HG02852 (cell line): ENCODE data around the gene SEC24C.

Experiments
- ATAC-seq: cut with Tn5 transposase; IDR thresholded peaks from one replicate; pipeline ENCODE4 v1.9.1; 2021; ENCODE audit warnings: mild to moderate bottlenecking, moderate library complexity; ENCODE audit not compliant: unreplicated experiment

The SEC24C gene

GRCh38 chr10:73809061-73809818 lies 65.1 kb downstream of the SEC24C start:
- no peak for ATAC-seq

GRCh38 chr10:73810358-73810734 lies 66.2 kb downstream of the SEC24C start:
- ATAC-seq: no peak

DNA sequence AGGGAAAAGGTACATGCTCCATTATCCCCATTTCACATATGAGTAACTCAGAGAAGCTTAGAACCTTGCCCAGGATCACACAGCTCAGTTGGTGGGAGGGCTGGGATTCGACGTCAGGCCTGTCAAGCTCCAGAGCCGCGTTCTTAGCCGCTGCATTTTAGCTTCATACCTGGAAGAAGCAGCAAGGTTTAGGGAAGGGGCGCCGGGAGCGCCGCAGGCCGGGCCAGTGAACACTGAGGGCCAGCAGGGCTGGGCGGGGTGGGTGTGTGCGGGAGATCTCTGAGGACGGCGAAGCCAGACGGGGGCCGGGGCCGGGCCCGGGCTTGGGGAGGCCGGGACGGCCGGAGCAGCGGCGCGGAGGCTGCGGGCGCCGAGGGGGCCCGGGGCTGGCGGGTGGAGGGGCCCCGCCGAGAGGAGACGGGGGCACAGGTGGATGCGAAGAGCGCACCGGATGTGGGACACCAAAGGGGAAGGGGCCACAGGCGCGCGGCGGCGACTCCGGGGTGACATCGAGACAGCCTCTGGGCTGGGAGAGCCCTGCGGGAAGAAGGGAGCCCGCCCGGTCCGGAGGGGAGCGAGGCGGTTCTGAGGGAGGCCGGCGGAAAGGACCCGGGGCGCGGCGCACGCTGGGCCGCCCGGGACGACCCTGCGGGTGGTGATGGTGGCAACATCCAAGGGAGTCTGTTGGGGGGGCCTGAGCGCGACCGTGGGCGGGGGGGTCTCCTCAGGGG lies 66.7 kb downstream of the SEC24C start:
- peak; percentile 32 for ATAC-seq

DNA sequence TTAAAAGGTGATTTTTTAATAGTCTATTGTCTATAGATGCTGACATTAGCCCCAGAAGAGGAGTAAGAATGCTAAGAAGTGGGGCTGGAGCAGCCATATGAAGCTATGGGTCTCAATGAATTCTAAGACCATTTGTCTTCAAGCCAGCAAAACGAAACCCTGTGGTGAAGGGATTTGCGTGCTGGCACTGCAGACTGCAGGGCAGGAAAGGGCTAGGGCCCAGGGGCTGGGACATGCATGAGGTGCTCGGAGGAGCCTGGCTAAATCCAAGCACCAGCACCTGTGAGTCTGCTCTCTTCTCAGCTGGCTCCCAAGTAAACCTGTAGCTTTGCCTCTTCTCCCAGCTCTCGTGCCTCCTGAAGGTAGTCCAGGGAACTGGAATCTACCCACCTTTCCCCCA lies 68.5 kb downstream of the SEC24C start:
- no peak for ATAC-seq

DNA sequence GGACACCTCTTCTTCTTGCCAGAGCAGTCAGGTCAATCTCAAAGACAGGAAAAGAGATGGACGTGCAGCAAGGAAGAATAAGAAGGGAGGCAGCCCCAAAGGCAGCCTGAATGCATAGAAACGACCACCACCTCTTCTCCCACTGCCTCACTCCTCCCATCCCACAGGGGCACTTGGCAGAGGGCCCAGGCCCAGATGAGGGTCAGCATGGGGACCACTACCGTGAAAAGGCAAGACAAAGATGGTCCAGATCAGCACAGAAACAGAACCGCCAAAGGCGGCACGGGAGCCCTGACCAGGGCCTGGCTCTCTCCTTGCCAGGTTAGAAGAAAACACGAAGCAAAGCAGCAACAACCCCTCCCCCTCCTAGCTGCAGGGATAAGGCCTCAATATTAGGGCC lies 69.2 kb downstream of the SEC24C start:
- no peak for ATAC-seq

- ATAC-seq: no peak
Observed at GRCh38 chr10:73814276-73814895, 70.2 kb downstream of the SEC24C start.

DNA sequence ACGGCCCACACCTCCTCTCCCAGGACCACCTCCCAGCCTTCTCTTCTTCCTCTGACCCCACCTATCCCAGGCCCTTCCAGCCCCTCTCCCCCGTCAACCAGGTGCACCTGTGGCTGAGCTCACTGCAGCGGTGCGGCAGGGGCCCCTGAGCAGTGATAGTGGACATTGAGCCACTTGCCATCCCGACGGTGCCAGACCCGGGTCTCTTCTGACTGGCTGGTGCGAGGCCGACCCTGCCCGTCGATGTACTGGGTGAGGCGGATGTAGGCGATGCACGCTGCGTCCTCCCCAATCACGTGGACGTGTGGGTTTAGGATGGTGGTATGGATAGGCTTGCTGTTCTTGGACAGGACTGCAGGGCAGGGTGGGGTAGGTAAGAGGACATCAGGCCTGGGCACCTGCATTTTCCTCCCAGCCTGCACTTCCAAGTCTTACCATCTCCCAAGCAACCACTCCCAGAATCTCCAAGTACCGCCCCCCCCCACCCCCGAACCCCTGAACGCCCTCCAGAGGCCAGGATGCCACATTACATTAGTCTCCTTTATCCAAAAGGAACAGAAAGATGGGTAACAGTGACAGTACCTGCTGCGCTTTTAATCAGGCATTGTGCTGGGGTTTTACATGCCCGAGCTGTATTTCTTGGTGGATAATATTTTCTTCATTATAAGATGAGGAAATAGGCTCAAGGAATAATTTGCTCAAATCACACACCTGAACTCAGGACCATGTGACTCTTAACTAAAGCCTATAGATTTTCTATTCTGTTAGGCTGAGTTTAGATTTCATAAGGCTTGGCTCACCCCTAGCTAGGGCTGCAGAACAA lies 70.9 kb downstream of the SEC24C start:
- no peak for ATAC-seq

DNA sequence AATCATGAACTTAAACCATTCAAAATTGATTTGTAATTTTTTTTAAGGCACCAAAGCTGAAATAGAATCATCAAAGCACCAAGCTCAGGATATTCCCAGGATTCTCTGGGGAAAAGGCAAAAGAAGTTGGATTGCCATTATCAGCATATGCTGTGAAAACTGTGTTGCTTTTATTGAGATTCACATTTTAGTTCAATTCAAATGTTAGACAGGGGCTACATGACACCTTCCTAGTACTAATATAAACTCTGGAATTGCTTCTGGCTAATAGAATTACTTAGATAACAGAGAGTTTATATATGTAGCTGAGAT lies 71.5 kb downstream of the SEC24C start:
- no peak for ATAC-seq

GRCh38 chr10:73816917-73817729 lies 73.0 kb downstream of the SEC24C start:
- ATAC-seq: no peak

- no peak for ATAC-seq
Observed at GRCh38 chr10:73817826-73818225, 73.7 kb downstream of the SEC24C start.

DNA sequence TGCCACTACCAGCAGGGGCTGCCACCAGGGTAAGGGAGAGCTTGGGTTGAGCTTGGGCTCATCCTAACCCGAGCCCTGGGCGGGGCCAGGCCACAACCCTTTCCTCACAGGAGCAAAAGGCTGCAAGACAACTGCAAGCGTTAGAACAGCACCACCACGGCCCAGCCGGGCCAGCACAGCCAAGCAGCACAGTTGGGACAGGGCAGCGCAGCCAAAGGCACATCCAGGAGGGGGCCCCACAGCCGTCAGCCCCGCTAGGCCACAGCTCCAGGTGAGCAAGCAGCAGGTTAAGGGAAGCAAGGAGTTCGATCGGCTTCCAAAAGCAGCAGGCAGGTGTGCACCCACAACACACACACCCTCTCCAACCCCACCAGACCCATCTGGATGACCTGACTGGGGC lies 74.2 kb downstream of the SEC24C start:
- no peak for ATAC-seq

DNA sequence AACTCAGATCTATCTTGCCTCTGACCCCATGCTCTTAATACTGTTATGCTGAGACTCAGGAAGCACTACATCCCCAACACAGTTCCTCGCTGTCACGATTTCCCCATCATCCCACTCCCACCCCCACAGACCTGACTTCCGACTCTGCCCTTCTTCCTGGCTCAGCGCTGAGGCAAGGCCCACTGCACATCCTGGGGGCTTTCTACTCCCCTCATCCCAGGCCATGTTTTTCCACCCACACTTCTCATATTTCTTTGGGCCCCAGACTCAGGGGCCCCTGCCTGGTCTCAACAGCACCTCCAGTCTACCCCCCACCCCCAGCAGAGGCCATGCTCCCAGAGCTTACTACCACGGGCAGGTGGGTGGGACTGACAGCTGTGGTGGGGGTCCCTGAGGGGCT lies 74.9 kb downstream of the SEC24C start:
- ATAC-seq: no peak

- ATAC-seq: no peak
Observed at GRCh38 chr10:73819513-73820093, 75.4 kb downstream of the SEC24C start.
